Measurements from ENCODE around the gene FUCA1. TPM values are rescaled to one million over a fixed set of nuclear protein-coding genes. Genes with fewer than 3 reads are reported as not detected.

FUCA1 gene
- total and polyA plus RNA-seq, 2 donors (not counting 3 experiments of a cell fraction or from before 2014, with no cell fraction given): 4.9 to 5.6 TPM

DNA sequence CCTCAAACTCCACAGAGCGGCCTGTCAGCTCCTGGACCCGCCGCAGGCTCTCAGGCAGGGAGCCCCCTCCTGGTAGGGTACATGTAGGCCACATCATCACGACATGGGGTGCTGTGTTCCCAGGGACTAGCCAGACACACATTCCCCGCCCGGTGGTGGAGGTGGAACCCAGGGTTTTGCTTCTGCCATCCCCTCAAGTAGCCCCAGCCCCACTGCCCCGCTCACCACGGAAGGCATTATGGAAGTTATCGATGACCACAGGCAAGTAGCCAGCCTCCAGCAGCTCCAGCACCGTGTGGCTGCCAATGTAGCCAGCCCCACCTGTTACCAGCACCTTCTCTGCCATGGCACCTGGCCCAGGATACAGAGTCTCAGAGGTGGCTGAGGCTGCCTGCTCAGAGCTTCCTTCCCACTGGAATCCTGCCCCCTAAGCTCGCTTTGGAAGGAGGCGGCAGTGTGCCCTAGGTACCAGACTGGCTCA is 69.4 kb downstream of the FUCA1 start:
- DNase-seq (ENCODE audit: low read depth, low spot score): no peak
- no peak for FAIRE-seq
- ChIA-PET POLR2A (interaction anchor here (1.8 kb wide), 1 partner anchor 21 kb away, joined by 5 read pairs; the partner anchor contains the start of gene PITHD1), CTCF (interaction anchor here (2.4 to 4.6 kb wide), 3 partner anchors 12 to 27 kb away, joined by 11 to 43 read pairs (median 15); partner anchors contain the start of gene PITHD1)
- Histone ChIP-seq H4K20me1 (replicated peaks; ENCODE audit: control insufficient read depth, extremely low read depth, insufficient read depth, low read length) (no peaks in the 10 kb centered on the region), H3K27ac (ENCODE audit: insufficient read depth, low read depth, low read length) (peak overlapping the region; percentile 62), H3K4me1 (ENCODE audit: control insufficient read depth, extremely low read depth, insufficient read depth, low read length) (peaks cover 15% of the 10 kb centered on the region), H3K9ac (replicated peaks; ENCODE audit: extremely low read depth, insufficient read depth, low read length) (no peak overlapping the region), H3K36me3 (ENCODE audit: control insufficient read depth in 2 of 2, extremely low read depth in 1 of 2, insufficient read depth in 2 of 2, low read length in 2 of 2) (peaks cover 0 to 34% of the 10 kb centered on the region in 2 experiments), H3K9me3 (replicated peaks; ENCODE audit: control insufficient read depth, insufficient read depth, low read length) (no peaks in the 10 kb centered on the region), H3K27me3 (ENCODE audit: control insufficient read depth in 2 of 2, insufficient read depth in 2 of 2, low read length in 2 of 2) (no peaks in the 10 kb centered on the region), H3K4me2 (ENCODE audit: insufficient read depth, low read length) (no peak overlapping the region), H3K79me2 (ENCODE audit: control insufficient read depth, insufficient read depth, low read length) (no peaks in the 10 kb centered on the region), H3K4me3 (replicated peaks in 1 of 3; ENCODE audit: insufficient read depth in 1 of 3, low read depth in 1 of 3, low read length in 3 of 3) (no peak overlapping the region), H3K9me1 (replicated peaks; ENCODE audit: control insufficient read depth, extremely low read depth, insufficient read depth, low read length) (no peaks in the 10 kb centered on the region), H2AFZ (ENCODE audit: low read depth, low read length) (no peak overlapping the region)
- TF ChIP-seq, protein P1, sequence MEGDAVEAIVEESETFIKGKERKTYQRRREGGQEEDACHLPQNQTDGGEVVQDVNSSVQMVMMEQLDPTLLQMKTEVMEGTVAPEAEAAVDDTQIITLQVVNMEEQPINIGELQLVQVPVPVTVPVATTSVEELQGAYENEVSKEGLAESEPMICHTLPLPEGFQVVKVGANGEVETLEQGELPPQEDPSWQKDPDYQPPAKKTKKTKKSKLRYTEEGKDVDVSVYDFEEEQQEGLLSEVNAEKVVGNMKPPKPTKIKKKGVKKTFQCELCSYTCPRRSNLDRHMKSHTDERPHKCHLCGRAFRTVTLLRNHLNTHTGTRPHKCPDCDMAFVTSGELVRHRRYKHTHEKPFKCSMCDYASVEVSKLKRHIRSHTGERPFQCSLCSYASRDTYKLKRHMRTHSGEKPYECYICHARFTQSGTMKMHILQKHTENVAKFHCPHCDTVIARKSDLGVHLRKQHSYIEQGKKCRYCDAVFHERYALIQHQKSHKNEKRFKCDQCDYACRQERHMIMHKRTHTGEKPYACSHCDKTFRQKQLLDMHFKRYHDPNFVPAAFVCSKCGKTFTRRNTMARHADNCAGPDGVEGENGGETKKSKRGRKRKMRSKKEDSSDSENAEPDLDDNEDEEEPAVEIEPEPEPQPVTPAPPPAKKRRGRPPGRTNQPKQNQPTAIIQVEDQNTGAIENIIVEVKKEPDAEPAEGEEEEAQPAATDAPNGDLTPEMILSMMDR (IDR thresholded peaks at IDR 0.05; ENCODE audit: extremely low read depth in 1 of 2, insufficient read depth in 1 of 2, low read depth in 1 of 2, low read length in 2 of 2): peak in 1 of 2 donors; percentile 16
- no peak for TF ChIP-seq EZH2 (IDR thresholded peaks at IDR 0.05; ENCODE audit: borderline replicate concordance, low read depth, low read length, severe bottlenecking)
- no TSS peak for BruUV-seq (replicated peaks)
- intact Hi-C loops (cut with micrococcal nuclease): loop anchor here (1.0 kb wide), 1 partner anchor 26 kb away; no protein-coding TSS in a partner anchor
- dilution Hi-C loops (cut with MboI; ENCODE audit: extremely low pct_ligation_motif_present, low sequenced_read_pairs): no loop called here
